Measurements from ENCODE around the gene ZNF615.

GRCh38 chr19:51980116-51980736, 27.8 kb downstream of the ZNF615 start:
- TF ChIP-seq ZFP3 (CRISPR knock-in tag; IDR thresholded peaks at IDR 0.05) (no peak), GLIS3 (CRISPR knock-in tag; IDR thresholded peaks at IDR 0.05) (no peak), ZFP30 (CRISPR knock-in tag; IDR thresholded peaks at IDR 0.05) (no peak), TSHZ2 (CRISPR knock-in tag; IDR thresholded peaks at IDR 0.05) (no peak), ARNTL (CRISPR knock-in tag; IDR thresholded peaks at IDR 0.05; ENCODE audit: borderline replicate concordance, low read depth) (no peak), RARB (CRISPR knock-in tag; IDR thresholded peaks at IDR 0.05) (no peak), ZC3H10 (CRISPR knock-in tag; IDR thresholded peaks at IDR 0.05) (no peak), POU6F1 (CRISPR knock-in tag; IDR thresholded peaks at IDR 0.05; ENCODE audit: borderline replicate concordance, low read depth) (no peak), PATZ1 (CRISPR knock-in tag; IDR thresholded peaks at IDR 0.05; ENCODE audit: borderline replicate concordance) (no peak), ZNF70 (CRISPR knock-in tag; IDR thresholded peaks at IDR 0.05) (no peak), BACH2 (CRISPR knock-in tag; IDR thresholded peaks at IDR 0.05; ENCODE audit: borderline replicate concordance) (no peak)
